Endothelial cell of umbilical vein (primary cell): ENCODE data around the gene ERVK3-1. TPM values are rescaled to one million over a fixed set of nuclear protein-coding genes. Genes with fewer than 3 reads are reported as not detected.
"Not testable (repeated sequence)": the region's sequence is repeated elsewhere in the genome, so short reads cannot be mapped to it uniquely, and the experiment has no call there.

Experiments
- BruUV-seq: library from RNA; stranded (reverse); fragments of 400-500 nt; replicated peaks from 2 replicates; lab custom pipeline; 2021; lab: Mats Ljungman, UMichigan
- CTCF ChIA-PET: fragments of 300-600, 350-600 bp; sonication (Branson Sonifier 250); formaldehyde crosslinking; loops from one replicate; lab custom pipeline; 2021; ENCODE audit warnings: antibody characterized with exemption, inconsistent platforms; lab: Charles Lee
- POLR2A ChIA-PET: fragments of 300-600, 350-600 bp; sonication (Branson Sonifier 250); formaldehyde crosslinking; loops from one replicate; lab custom pipeline; 2021; ENCODE audit warnings: antibody characterized with exemption, inconsistent platforms; lab: Charles Lee
- DNase-seq: peaks from one replicate; pipeline ENCODE4 v3.0.0-alpha.2; 2011; ENCODE audit warnings: low read depth, low spot score
- FAIRE-seq: peaks from 2 replicates; lab custom pipeline; 2011; peaks lifted over from hg19 to GRCh38; lab: Jason Lieb, UNC
- H2AFZ ChIP-seq: 2 replicates; pipeline ENCODE4 v1.6.0; 2012; ENCODE audit warnings: low read depth, low read length, control low read depth, inconsistent platforms
- H3K27ac ChIP-seq: 2 replicates; pipeline ENCODE4 v1.5.1; 2011; ENCODE audit warnings: low read depth, mild to moderate bottlenecking, control low read depth, low read length, moderate library complexity; ENCODE audit not compliant: insufficient read depth
- H3K27me3 ChIP-seq, 2 experiments: 2 replicates each; pipeline versions ENCODE4 v1.6.0 to v1.6.1; 2011; ENCODE audit warnings: low read length in 2 of 2, mixed read lengths in 1 of 2; ENCODE audit not compliant: control insufficient read depth in 2 of 2, insufficient read depth in 2 of 2
- H3K36me3 ChIP-seq, 2 experiments: 2 replicates in 1 of 2; 3 replicates in 1 of 2; pipeline ENCODE4 v1.5.1; 2011; ENCODE audit warnings: low read length in 2 of 2, mild to moderate bottlenecking in 1 of 2, moderate library complexity in 1 of 2; ENCODE audit not compliant: control insufficient read depth in 2 of 2, insufficient read depth in 2 of 2; ENCODE audit errors: extremely low read depth in 1 of 2
- H3K4me1 ChIP-seq: 3 replicates; pipeline ENCODE4 v1.5.1; 2011; ENCODE audit warnings: mild to moderate bottlenecking, low read length; ENCODE audit not compliant: control insufficient read depth, insufficient read depth; ENCODE audit errors: extremely low read depth
- H3K4me2 ChIP-seq: 2 replicates; pipeline ENCODE4 v1.6.1; 2011; ENCODE audit warnings: low read length, control low read depth, mixed read lengths; ENCODE audit not compliant: insufficient read depth
- H3K4me3 ChIP-seq, 3 experiments: fragments of 200-600 bp in 1 of 3; sonication (generic), shearing (Covaris generic) in 1 of 3; replicated peaks in 1 of 3; 2 replicates each; pipeline ENCODE4 v1.5.1; 2011 to 2016; ENCODE audit warnings: control low read depth in 3 of 3, low read length in 3 of 3, mild to moderate bottlenecking in 2 of 3, inconsistent platforms in 1 of 3, low read depth in 1 of 3, moderate library complexity in 1 of 3; ENCODE audit not compliant: insufficient read depth in 1 of 3
- H3K79me2 ChIP-seq: 2 replicates; pipeline ENCODE4 v1.6.0; 2012; ENCODE audit warnings: low read length, inconsistent platforms; ENCODE audit not compliant: control insufficient read depth, insufficient read depth
- H3K9ac ChIP-seq: replicated peaks from 2 replicates; pipeline ENCODE3; 2011; ENCODE audit warnings: low read length, control low read depth; ENCODE audit not compliant: insufficient read depth; ENCODE audit errors: extremely low read depth
- H3K9me1 ChIP-seq: replicated peaks from 3 replicates; pipeline ENCODE4 v1.6.0; 2011; ENCODE audit warnings: mild to moderate bottlenecking, low read length; ENCODE audit not compliant: control insufficient read depth, insufficient read depth; ENCODE audit errors: extremely low read depth
- H3K9me3 ChIP-seq: replicated peaks from 2 replicates; pipeline ENCODE4 v1.5.1; 2012; ENCODE audit warnings: low read length, inconsistent platforms; ENCODE audit not compliant: control insufficient read depth, insufficient read depth
- H4K20me1 ChIP-seq: replicated peaks from 2 replicates; pipeline ENCODE3; 2011; ENCODE audit warnings: mild to moderate bottlenecking, low read length; ENCODE audit not compliant: control insufficient read depth, insufficient read depth; ENCODE audit errors: extremely low read depth
- CTCF ChIP-seq, 2 donors: IDR thresholded peaks; 1 replicate in 1 of 2; 2 replicates in 1 of 2; pipeline ENCODE4 v1.5.1; 2011; ENCODE audit warnings: low read length in 2 of 2, mild to moderate bottlenecking in 2 of 2, moderate library complexity in 2 of 2, control low read depth in 1 of 2, inconsistent platforms in 1 of 2, low read depth in 1 of 2; ENCODE audit not compliant: insufficient read depth in 1 of 2; ENCODE audit errors: extremely low read depth in 1 of 2
- EZH2 ChIP-seq: IDR thresholded peaks from 2 replicates; pipeline ENCODE4 v1.6.1; 2012; ENCODE audit warnings: borderline replicate concordance, low read depth, mild to moderate bottlenecking, moderate library complexity, low read length, inconsistent platforms; ENCODE audit not compliant: severe bottlenecking
- FOS ChIP-seq: IDR thresholded peaks from 2 replicates; pipeline ENCODE4 v1.6.1; 2011; ENCODE audit warnings: mild to moderate bottlenecking, low read length, moderate library complexity, borderline replicate concordance; ENCODE audit not compliant: insufficient read depth
- GATA2 ChIP-seq: IDR thresholded peaks from 2 replicates; pipeline ENCODE4 v1.7.0; 2011; ENCODE audit warnings: low read depth, mild to moderate bottlenecking, moderate library complexity, mixed read lengths, low read length; ENCODE audit not compliant: insufficient read length, insufficient read depth
- JUN ChIP-seq: IDR thresholded peaks from 2 replicates; pipeline ENCODE4 v1.6.1; 2011; ENCODE audit warnings: borderline replicate concordance, low read depth; ENCODE audit not compliant: insufficient read length, insufficient read depth
- MAX ChIP-seq: IDR thresholded peaks from 2 replicates; pipeline ENCODE4 v1.6.1; 2011; ENCODE audit not compliant: insufficient read depth, insufficient read length
- MYC ChIP-seq: IDR thresholded peaks from one replicate; pipeline ENCODE4 v1.6.1; 2011; ENCODE audit warnings: mild to moderate bottlenecking, low read depth, low read length
- POLR2A ChIP-seq: IDR thresholded peaks from 2 replicates; pipeline ENCODE4 v1.6.1; 2012; ENCODE audit warnings: low read depth, mild to moderate bottlenecking, control low read depth, low read length
- POLR2AphosphoS5 ChIP-seq: IDR thresholded peaks from 2 replicates; pipeline ENCODE4 v1.6.1; 2012; ENCODE audit warnings: low read depth, mild to moderate bottlenecking, control low read depth, low read length, moderate library complexity; ENCODE audit not compliant: insufficient read depth
- dilution Hi-C: fragments of 300-500 bp; cut with MboI; formaldehyde crosslinking; loops from one replicate; pipeline ENCODE4 v1.15.0; 2019; ENCODE audit warnings: low sequenced_read_pairs; ENCODE audit not compliant: extremely low pct_ligation_motif_present
- intact Hi-C: fragments of 100-400 bp; cut with micrococcal nuclease; formaldehyde crosslinking; loops from one replicate; pipeline ENCODE4 v1.10.0; 2022
- polyA plus RNA-seq, 4 experiments: library from polyadenylated mRNA; depleted of rRNA in 3 of 4; stranded (reverse) in 3 of 4; unstranded in 1 of 4; fragments of >200 nt; gene quantifications; 2 replicates each; pipeline versions ENCODE4 v1.2.1 to v1.2.3, GENCODE V29; 2011 to 2012; ENCODE audit warnings: missing spikeins in 1 of 4
- total RNA-seq: library from RNA; stranded (reverse); gene quantifications from 2 replicates; pipeline ENCODE4 v1.2.3, GENCODE V29; 2021

Gene ERVK3-1
- total and polyA plus RNA-seq, 2 donors (not counting 3 experiments of a cell fraction or from before 2014, with no cell fraction given): 25.8 to 29.3 TPM

GRCh38 chr19:58310685-58311084 lies 5.5 kb downstream of the ERVK3-1 start:
- H3K27me3 ChIP-seq, H3K4me1 ChIP-seq, H3K9me3 ChIP-seq, H3K4me3 ChIP-seq, H3K79me2 ChIP-seq, H4K20me1 ChIP-seq, BruUV-seq, H3K4me2 ChIP-seq, dilution Hi-C loops, H3K27ac ChIP-seq, H3K9ac ChIP-seq, H2AFZ ChIP-seq, POLR2A ChIA-PET, FAIRE-seq, H3K9me1 ChIP-seq: not testable (repeated sequence)
- TF ChIP-seq CTCF (IDR thresholded peaks at IDR 0.05; ENCODE audit: extremely low read depth in 1 of 2, insufficient read depth in 1 of 2, low read depth in 1 of 2, low read length in 2 of 2): peak; percentile 15 to 33
- CTCF ChIA-PET: interaction anchor here (2.1 kb wide), 1 partner anchor 82 kb away, joined by 6 read pairs; the partner anchor contains the start of gene ZNF544
- peaks cover 0 to 19% of the 10 kb centered on the region in 2 experiments for H3K36me3 ChIP-seq
- peak; percentile 33 for DNase-seq
- intact Hi-C loops: loop anchor here (1.0 kb wide), 1 partner anchor 91 kb away; no protein-coding TSS in a partner anchor

GRCh38 chr19:58311345-58311865 lies 6.2 kb downstream of the ERVK3-1 start:
- FAIRE-seq: no peak
- no peaks in the 10 kb centered on the region for H3K4me1 ChIP-seq
- no peaks in the 10 kb centered on the region for H4K20me1 ChIP-seq
- ChIA-PET CTCF (interaction anchor here (2.1 kb wide), 1 partner anchor 83 kb away, joined by 6 read pairs; the partner anchor contains the start of gene ZNF544), POLR2A (no interaction called here)
- H3K27me3 ChIP-seq: no peaks in the 10 kb centered on the region
- H3K4me3 ChIP-seq: no peak overlapping the region
- no peaks in the 10 kb centered on the region for H3K9me3 ChIP-seq
- H3K9me1 ChIP-seq: no peaks in the 10 kb centered on the region
- peaks cover 0 to 22% of the 10 kb centered on the region in 2 experiments for H3K36me3 ChIP-seq
- intact Hi-C loops (no loop called here), dilution Hi-C loops (no loop called here)
- no peak overlapping the region for H3K27ac ChIP-seq
- H3K4me2 ChIP-seq: no peak overlapping the region
- no peak for DNase-seq
- H3K79me2 ChIP-seq: peaks cover 5% of the 10 kb centered on the region
- no peak overlapping the region for H3K9ac ChIP-seq
- no peak overlapping the region for H2AFZ ChIP-seq
- TF ChIP-seq MAX (no peak), FOS (no peak), POLR2AphosphoS5 (no peak), EZH2 (no peak), POLR2A (no peak), GATA2 (no peak), CTCF (IDR thresholded peaks at IDR 0.05; ENCODE audit: extremely low read depth in 1 of 2, insufficient read depth in 1 of 2, low read depth in 1 of 2, low read length in 2 of 2) (no peak), MYC (no peak), JUN (no peak)
- BruUV-seq: no TSS peak
